HG03460 (cell line): ENCODE measurements around the gene OR5D16.
"Not testable (repeated sequence)": the region's sequence is repeated elsewhere in the genome, so short reads cannot be mapped to it uniquely, and the experiment has no call there.

Experiments
- ATAC-seq: cut with Tn5 transposase; IDR thresholded peaks from one replicate; pipeline ENCODE4 v1.9.1; 2021; ENCODE audit not compliant: unreplicated experiment

OR5D16 gene

GRCh38 chr11:55838452-55838851 is at the start of gene OR5D16:
OR5D16 (plus strand) TSS chr11:55838752; CDS start chr11:55838752, 0 bp downstream.
- ATAC-seq = no peak

- ATAC-seq = no peak
These were observed 46.9 kb upstream of the OR5D16 start for GRCh38 chr11:55791606-55792005.

- ATAC-seq = no peak
These were observed 45.2 kb upstream of the OR5D16 start for GRCh38 chr11:55793321-55793720.

GRCh38 chr11:55795256-55795655 is 43.3 kb upstream of the OR5D16 start, which contains the start of gene OR5D14:
OR5D14 (plus strand) TSS chr11:55795556; CDS start chr11:55795556, 0 bp downstream.
- no peak for ATAC-seq

GRCh38 chr11:55806248-55806647 is 32.3 kb upstream of the OR5D16 start:
- ATAC-seq = no peak

GRCh38 chr11:55811067-55811466 is 27.5 kb upstream of the OR5D16 start, which contains the start of gene OR5L1:
OR5L1 (plus strand) TSS chr11:55811367; CDS start chr11:55811467, 100 bp downstream.
- no peak for ATAC-seq

GRCh38 chr11:55819330-55819729 is 19.2 kb upstream of the OR5D16 start, which contains the start of gene OR5D18:
OR5D18 (plus strand) TSS chr11:55819630; CDS start chr11:55819630, 0 bp downstream.
- no peak for ATAC-seq

GRCh38 chr11:55826919-55827318 is 11.6 kb upstream of the OR5D16 start, which contains the start of gene OR5L2:
OR5L2 (plus strand) TSS chr11:55827219; CDS start chr11:55827219, 0 bp downstream.
- ATAC-seq = no peak

GRCh38 chr11:55847453-55847852 is 8.9 kb downstream of the OR5D16 start:
- ATAC-seq = no peak

- no peak for ATAC-seq
These were observed 10.5 kb downstream of the OR5D16 start for GRCh38 chr11:55849037-55849436.

GRCh38 chr11:55852141-55852540 is 13.6 kb downstream of the OR5D16 start:
- no peak for ATAC-seq

- no peak for ATAC-seq
These were observed 16.2 kb downstream of the OR5D16 start for GRCh38 chr11:55854704-55855103.

- not testable (repeated sequence) for ATAC-seq
These were observed 28.8 kb downstream of the OR5D16 start for GRCh38 chr11:55867354-55867753.

GRCh38 chr11:55872731-55873130 is 34.2 kb downstream of the OR5D16 start:
- not testable (repeated sequence) for ATAC-seq

GRCh38 chr11:55873146-55873545 is 34.6 kb downstream of the OR5D16 start:
- not testable (repeated sequence) for ATAC-seq

GRCh38 chr11:55882997-55883396 is 44.4 kb downstream of the OR5D16 start, which contains the start of gene TRIM51:
TRIM51 (plus strand) TSS chr11:55883297; CDS start chr11:55885429, 2,132 bp downstream.
- ATAC-seq = not testable (repeated sequence)

GRCh38 chr11:55884995-55885394 is 46.4 kb downstream of the OR5D16 start:
- not testable (repeated sequence) for ATAC-seq

GRCh38 chr11:55885481-55885880 is 46.9 kb downstream of the OR5D16 start:
- ATAC-seq = not testable (repeated sequence)
